Measurements from ENCODE around the gene RASSF4. TPM values are rescaled to one million over a fixed set of nuclear protein-coding genes. Genes with fewer than 3 reads are reported as not detected.
"Not testable (repeated sequence)": the region's sequence is repeated elsewhere in the genome, so short reads cannot be mapped to it uniquely, and the experiment has no call there.

Gene RASSF4
- total and polyA plus RNA-seq, 2 donors from 2014 or later, result 76.4 to 83.1 TPM

DNA sequence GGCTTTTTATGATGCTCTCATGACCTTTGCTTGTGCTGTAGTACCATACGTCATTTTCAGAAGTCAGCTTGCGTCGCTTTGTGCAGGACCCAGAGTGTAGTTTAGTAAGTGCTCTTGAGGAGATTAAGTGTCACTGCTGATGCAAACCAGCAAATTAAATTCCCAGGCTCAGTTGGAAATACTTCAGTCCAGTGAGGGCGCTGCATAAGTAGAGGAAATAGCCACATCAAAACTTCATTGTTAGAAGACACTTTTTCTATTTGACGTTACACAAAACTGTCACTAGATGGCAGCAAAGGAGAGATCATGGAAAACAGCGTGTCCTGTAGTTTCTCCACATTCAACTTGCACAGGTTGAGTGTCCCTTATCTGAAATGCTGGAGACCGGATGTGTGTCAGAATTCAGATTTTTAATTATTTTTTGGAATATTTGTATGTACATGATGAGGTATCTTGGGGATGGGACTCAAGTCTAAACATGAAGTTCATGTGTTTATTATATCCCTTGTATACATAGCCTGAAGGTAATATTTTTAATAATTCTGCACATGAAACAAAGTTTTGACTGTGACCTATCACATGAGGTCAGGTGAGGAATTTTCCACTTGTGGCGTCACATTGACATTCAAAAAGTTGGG lies 49.0 kb downstream of the RASSF4 start:
- Histone ChIP-seq H3K9me3 (ENCODE audit: control insufficient read depth in 2 of 3, insufficient read depth in 1 of 3, low read length in 3 of 3) (no peaks in the 10 kb centered on the region), H3K27me3 (ENCODE audit: control insufficient read depth, insufficient read depth, low read length) (no peaks in the 10 kb centered on the region), H3K4me1 (ENCODE audit: control insufficient read depth in 2 of 3, insufficient read depth in 2 of 3, low read depth in 1 of 3, low read length in 3 of 3) (peaks cover 2 to 6% (median 3%) of the 10 kb centered on the region in 3 donors), H3K9ac (ENCODE audit: low read length in 3 of 3) (no peak overlapping the region), H3K4me3 (ENCODE audit: low read length in 3 of 3) (no peak overlapping the region), H3K36me3 (ENCODE audit: control insufficient read depth in 2 of 3, insufficient read depth in 3 of 3, low read length in 3 of 3) (peaks cover 0 to 17% (median 3%) of the 10 kb centered on the region in 3 donors), H3K27ac (ENCODE audit: low read depth in 2 of 2, low read length in 2 of 2) (no peak overlapping the region)
- intact Hi-C loops (cut with DNase I), result no loop called here
- DNase-seq (peak in 4 of 5 donors; percentile 59 to 97 (median 80)), FAIRE-seq (peak; percentile 99)
- TF ChIP-seq, protein P1, sequence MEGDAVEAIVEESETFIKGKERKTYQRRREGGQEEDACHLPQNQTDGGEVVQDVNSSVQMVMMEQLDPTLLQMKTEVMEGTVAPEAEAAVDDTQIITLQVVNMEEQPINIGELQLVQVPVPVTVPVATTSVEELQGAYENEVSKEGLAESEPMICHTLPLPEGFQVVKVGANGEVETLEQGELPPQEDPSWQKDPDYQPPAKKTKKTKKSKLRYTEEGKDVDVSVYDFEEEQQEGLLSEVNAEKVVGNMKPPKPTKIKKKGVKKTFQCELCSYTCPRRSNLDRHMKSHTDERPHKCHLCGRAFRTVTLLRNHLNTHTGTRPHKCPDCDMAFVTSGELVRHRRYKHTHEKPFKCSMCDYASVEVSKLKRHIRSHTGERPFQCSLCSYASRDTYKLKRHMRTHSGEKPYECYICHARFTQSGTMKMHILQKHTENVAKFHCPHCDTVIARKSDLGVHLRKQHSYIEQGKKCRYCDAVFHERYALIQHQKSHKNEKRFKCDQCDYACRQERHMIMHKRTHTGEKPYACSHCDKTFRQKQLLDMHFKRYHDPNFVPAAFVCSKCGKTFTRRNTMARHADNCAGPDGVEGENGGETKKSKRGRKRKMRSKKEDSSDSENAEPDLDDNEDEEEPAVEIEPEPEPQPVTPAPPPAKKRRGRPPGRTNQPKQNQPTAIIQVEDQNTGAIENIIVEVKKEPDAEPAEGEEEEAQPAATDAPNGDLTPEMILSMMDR (IDR thresholded peaks at IDR 0.05; ENCODE audit: borderline replicate concordance, extremely low read depth, insufficient read depth), result peak; percentile 85

DNA sequence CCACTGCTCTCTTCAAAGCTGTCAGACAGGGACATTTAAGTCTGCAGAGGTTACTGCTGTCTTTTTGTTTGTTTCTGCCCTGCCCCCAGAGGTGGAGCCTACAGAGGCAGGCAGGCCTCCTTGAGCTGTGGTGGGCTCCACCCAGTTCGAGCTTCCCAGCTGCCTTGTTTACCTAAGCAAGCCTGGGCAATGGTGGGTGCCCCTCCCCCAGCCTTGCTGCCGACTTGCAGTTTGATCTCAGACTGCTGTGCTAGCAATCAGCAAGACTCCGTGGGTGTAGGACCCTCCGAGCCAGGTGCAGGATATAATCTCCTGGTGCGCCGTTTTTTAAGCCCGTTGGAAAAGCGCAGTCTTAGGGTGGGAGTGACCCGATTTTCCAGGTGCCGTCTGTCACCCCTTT lies 55.0 kb downstream of the RASSF4 start:
- DNase-seq; H3K4me3 ChIP-seq (ENCODE audit: low read length in 3 of 3); FAIRE-seq; H3K27me3 ChIP-seq (ENCODE audit: control insufficient read depth, insufficient read depth, low read length); H3K36me3 ChIP-seq (ENCODE audit: control insufficient read depth in 2 of 3, insufficient read depth in 3 of 3, low read length in 3 of 3); intact Hi-C loops (cut with DNase I); H3K9me3 ChIP-seq (ENCODE audit: control insufficient read depth in 2 of 3, insufficient read depth in 1 of 3, low read length in 3 of 3); H3K9ac ChIP-seq (ENCODE audit: low read length in 3 of 3); H3K27ac ChIP-seq (ENCODE audit: low read depth in 2 of 2, low read length in 2 of 2); H3K4me1 ChIP-seq (ENCODE audit: control insufficient read depth in 2 of 3, insufficient read depth in 2 of 3, low read depth in 1 of 3, low read length in 3 of 3): not testable (repeated sequence)

DNA sequence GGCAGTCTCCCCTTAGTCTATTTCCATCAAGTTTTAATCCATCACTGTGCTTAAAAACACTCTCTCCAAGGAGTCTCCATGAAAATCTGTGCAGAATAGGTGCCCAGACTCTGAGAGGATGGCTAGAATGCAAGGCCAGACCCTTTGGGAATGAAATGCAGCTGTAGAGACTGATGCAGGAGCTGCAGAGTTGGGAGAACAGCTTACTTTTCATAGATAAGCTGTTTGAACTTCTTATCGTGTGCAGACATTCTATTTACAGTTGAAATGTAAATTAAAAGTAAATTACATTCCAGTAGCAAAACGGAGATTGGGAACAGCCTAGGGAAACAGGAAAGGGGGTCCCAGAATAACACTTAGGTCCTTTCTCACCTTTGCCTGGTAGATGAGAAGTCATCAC lies 56.0 kb downstream of the RASSF4 start:
- Histone ChIP-seq H3K27ac (ENCODE audit: low read depth in 2 of 2, low read length in 2 of 2) (no peak overlapping the region), H3K9me3 (ENCODE audit: control insufficient read depth in 2 of 3, insufficient read depth in 1 of 3, low read length in 3 of 3) (no peaks in the 10 kb centered on the region), H3K4me1 (ENCODE audit: control insufficient read depth in 2 of 3, insufficient read depth in 2 of 3, low read depth in 1 of 3, low read length in 3 of 3) (no peaks in the 10 kb centered on the region), H3K9ac (ENCODE audit: low read length in 3 of 3) (no peak overlapping the region), H3K27me3 (ENCODE audit: control insufficient read depth, insufficient read depth, low read length) (no peaks in the 10 kb centered on the region), H3K4me3 (ENCODE audit: low read length in 3 of 3) (no peak overlapping the region), H3K36me3 (ENCODE audit: control insufficient read depth in 2 of 3, insufficient read depth in 3 of 3, low read length in 3 of 3) (no peaks in the 10 kb centered on the region)
- intact Hi-C loops (cut with DNase I), result no loop called here
- FAIRE-seq (no peak), DNase-seq (no peak)
- TF ChIP-seq, protein P1 (IDR thresholded peaks at IDR 0.05; ENCODE audit: borderline replicate concordance, extremely low read depth, insufficient read depth), result no peak

DNA sequence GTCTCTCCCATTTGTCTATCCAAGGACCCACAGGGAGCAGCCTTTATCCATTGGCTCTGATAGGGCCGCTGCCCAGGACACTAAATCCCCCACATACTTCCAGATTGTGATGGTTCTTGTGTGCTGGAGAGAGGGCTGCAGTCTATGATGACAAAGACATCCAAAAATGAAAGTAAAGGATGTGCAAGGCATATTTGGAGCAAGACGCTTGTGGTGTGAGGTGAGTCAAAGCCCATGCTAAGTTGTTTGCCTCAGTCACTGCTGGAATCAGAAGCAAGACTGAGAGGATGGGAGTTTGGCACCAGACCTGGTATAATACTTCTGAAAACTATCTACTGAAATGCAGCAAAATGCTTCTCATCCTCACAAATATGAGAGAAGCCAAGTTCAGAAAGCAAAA lies 63.8 kb downstream of the RASSF4 start:
- Histone ChIP-seq H3K27ac (ENCODE audit: low read depth in 2 of 2, low read length in 2 of 2) (no peak overlapping the region), H3K4me1 (ENCODE audit: control insufficient read depth in 2 of 3, insufficient read depth in 2 of 3, low read depth in 1 of 3, low read length in 3 of 3) (no peaks in the 10 kb centered on the region), H3K9ac (ENCODE audit: low read length in 3 of 3) (no peak overlapping the region), H3K36me3 (ENCODE audit: control insufficient read depth in 2 of 3, insufficient read depth in 3 of 3, low read length in 3 of 3) (no peaks in the 10 kb centered on the region), H3K27me3 (ENCODE audit: control insufficient read depth, insufficient read depth, low read length) (no peaks in the 10 kb centered on the region), H3K9me3 (ENCODE audit: control insufficient read depth in 2 of 3, insufficient read depth in 1 of 3, low read length in 3 of 3) (peaks cover 0 to 5% (median 2%) of the 10 kb centered on the region in 3 donors), H3K4me3 (ENCODE audit: low read length in 3 of 3) (no peak overlapping the region)
- TF ChIP-seq, protein P1 (IDR thresholded peaks at IDR 0.05; ENCODE audit: borderline replicate concordance, extremely low read depth, insufficient read depth), result no peak
- FAIRE-seq, result no peak
- intact Hi-C loops (cut with DNase I), result no loop called here
- no peak for DNase-seq

Measured in kidney (tissue), 14 donors.